HG03045 (cell line): ENCODE results near the gene PPP1R9A.

Experiments used
- ATAC-seq: cut with Tn5 transposase; IDR thresholded peaks from one replicate; pipeline ENCODE4 v1.9.1; 2021; ENCODE audit warnings: mild to moderate bottlenecking, moderate library complexity; ENCODE audit not compliant: unreplicated experiment

Gene PPP1R9A

GRCh38 chr7:95026421-95027072 lies 119.2 kb downstream of the PPP1R9A start:
- no peak for ATAC-seq

- ATAC-seq, result no peak
Observed at GRCh38 chr7:95027234-95027872, 120.0 kb downstream of the PPP1R9A start.

- ATAC-seq, result no peak
Observed at GRCh38 chr7:95028683-95029082, 121.3 kb downstream of the PPP1R9A start.

- ATAC-seq, result no peak
Observed at GRCh38 chr7:95035295-95035694, 127.9 kb downstream of the PPP1R9A start.

GRCh38 chr7:95041031-95041430 lies 133.6 kb downstream of the PPP1R9A start:
- ATAC-seq, result no peak

GRCh38 chr7:95045236-95045923 lies 138.0 kb downstream of the PPP1R9A start:
- ATAC-seq, result no peak

- ATAC-seq, result no peak
Observed at GRCh38 chr7:95046494-95047240, 139.3 kb downstream of the PPP1R9A start.

GRCh38 chr7:95047291-95047690 lies 139.9 kb downstream of the PPP1R9A start:
- ATAC-seq, result no peak

- ATAC-seq, result no peak
Observed at GRCh38 chr7:95052566-95053094, 145.2 kb downstream of the PPP1R9A start.

- ATAC-seq, result no peak
Observed at GRCh38 chr7:95054386-95054785, 147.0 kb downstream of the PPP1R9A start.

GRCh38 chr7:95055295-95055694 lies 147.9 kb downstream of the PPP1R9A start:
- ATAC-seq, result no peak

- ATAC-seq, result no peak
Observed at GRCh38 chr7:95056107-95056739, 148.8 kb downstream of the PPP1R9A start.

GRCh38 chr7:95056901-95057300 lies 149.5 kb downstream of the PPP1R9A start:
- ATAC-seq, result no peak

GRCh38 chr7:95059842-95060313 lies 152.5 kb downstream of the PPP1R9A start:
- ATAC-seq, result no peak

- no peak for ATAC-seq
Observed at GRCh38 chr7:95062901-95063300, 155.5 kb downstream of the PPP1R9A start.

- ATAC-seq, result no peak
Observed at GRCh38 chr7:95066737-95067530, 159.5 kb downstream of the PPP1R9A start.

- ATAC-seq, result no peak
Observed at GRCh38 chr7:95088536-95089215, 181.3 kb downstream of the PPP1R9A start.

- no peak for ATAC-seq
Observed at GRCh38 chr7:95089414-95090315, 182.3 kb downstream of the PPP1R9A start.
